H1 (cell line): ENCODE data around the gene CLMP. TPM values are rescaled to one million over a fixed set of nuclear protein-coding genes. Genes with fewer than 3 reads are reported as not detected.
A peak's percentile ranks its signal among the peaks of the same experiment; 100 is the strongest.

Source experiments
- CTCF ChIA-PET: fragments of 300-600 bp; sonication (Branson Sonifier 250); formaldehyde crosslinking; loops from one replicate; lab custom pipeline; 2021; ENCODE audit not compliant: partially characterized antibody; lab: Charles Lee
- POLR2A ChIA-PET: fragments of 300-600 bp; sonication (Branson Sonifier 250); formaldehyde crosslinking; loops from one replicate; lab custom pipeline; 2021; ENCODE audit warnings: inconsistent platforms; ENCODE audit not compliant: partially characterized antibody; lab: Charles Lee
- DNase-seq, 2 experiments: peaks; one replicate each; pipeline versions ENCODE4 v3.0.0 to v3.0.0-alpha.2; 2010 to 2022; ENCODE audit warnings: low spot score in 2 of 2, low read depth in 1 of 2, mixed read lengths in 1 of 2
- FAIRE-seq: peaks from 2 replicates; lab custom pipeline; 2011; peaks lifted over from hg19 to GRCh38; lab: Jason Lieb, UNC
- H2AFZ ChIP-seq: 2 replicates; pipeline ENCODE4 v1.8.1; 2012; ENCODE audit warnings: low read length, inconsistent platforms
- H2AK5ac ChIP-seq: 2 replicates; pipeline ENCODE4 v1.6.1; 2013; ENCODE audit warnings: low read depth, low read length
- H2BK120ac ChIP-seq: replicated peaks from 2 replicates; pipeline ENCODE3; 2013; ENCODE audit warnings: low read depth, low read length, inconsistent platforms
- H2BK12ac ChIP-seq: 2 replicates; pipeline ENCODE4 v1.6.1; 2013; ENCODE audit warnings: low read depth, low read length
- H2BK15ac ChIP-seq: 2 replicates; pipeline ENCODE4 v1.6.1; 2013; ENCODE audit warnings: low read length
- H2BK20ac ChIP-seq: 2 replicates; pipeline ENCODE4 v1.6.1; 2013; ENCODE audit warnings: low read length
- H2BK5ac ChIP-seq: 2 replicates; pipeline ENCODE4 v1.6.1; 2013; ENCODE audit warnings: low read depth, low read length
- H3K14ac ChIP-seq: 2 replicates; pipeline ENCODE4 v1.6.1; 2013; ENCODE audit warnings: inconsistent platforms; ENCODE audit not compliant: insufficient read length
- H3K18ac ChIP-seq: 2 replicates; pipeline ENCODE4 v1.6.1; 2013; ENCODE audit warnings: low read length; ENCODE audit errors: extremely low read depth
- H3K23ac ChIP-seq: 2 replicates; pipeline ENCODE4 v1.6.1; 2013; ENCODE audit warnings: inconsistent platforms; ENCODE audit not compliant: insufficient read length
- H3K23me2 ChIP-seq: 2 replicates; pipeline ENCODE4 v1.6.1; 2013; ENCODE audit warnings: low read depth, low read length
- H3K27ac ChIP-seq: 2 replicates; pipeline ENCODE4 v1.6.1; 2011; ENCODE audit warnings: low read depth, low read length, inconsistent platforms
- H3K27me3 ChIP-seq, 4 experiments: replicated peaks in 1 of 4; 1 replicate in 1 of 4; 2 replicates in 3 of 4; pipeline versions ENCODE4 v1.6.1 to v1.8.1; 2011 to 2013; ENCODE audit warnings: low read length in 3 of 4, mild to moderate bottlenecking in 3 of 4, inconsistent platforms in 2 of 4, mixed read lengths in 2 of 4, moderate library complexity in 1 of 4; ENCODE audit not compliant: control insufficient read depth in 3 of 4, insufficient read depth in 3 of 4; ENCODE audit errors: extremely low read depth in 1 of 4
- H3K36me3 ChIP-seq, 4 experiments: 2 replicates each; pipeline versions ENCODE4 v1.6.1 to v1.8.1; 2011 to 2013; ENCODE audit warnings: mild to moderate bottlenecking in 4 of 4, low read length in 3 of 4, moderate library complexity in 2 of 4, control low read depth in 1 of 4, inconsistent platforms in 1 of 4; ENCODE audit not compliant: insufficient read depth in 4 of 4, control insufficient read depth in 2 of 4
- H3K4ac ChIP-seq: replicated peaks from 2 replicates; pipeline ENCODE3; 2013; ENCODE audit warnings: low read length, low read depth, mixed read lengths, inconsistent platforms; ENCODE audit not compliant: insufficient read length
- H3K4me1 ChIP-seq, 4 experiments: replicated peaks in 1 of 4; 1 replicate in 1 of 4; 2 replicates in 3 of 4; pipeline versions ENCODE4 v1.6.1 to v1.8.1; 2011 to 2013; ENCODE audit warnings: low read length in 3 of 4, inconsistent platforms in 2 of 4, mixed read lengths in 1 of 4; ENCODE audit not compliant: insufficient read depth in 4 of 4, control insufficient read depth in 3 of 4
- H3K4me2 ChIP-seq, 2 experiments: 2 replicates each; pipeline versions ENCODE4 v1.6.1 to v1.8.1; 2011 to 2013; ENCODE audit warnings: low read depth in 2 of 2, low read length in 2 of 2, control low read depth in 1 of 2, inconsistent platforms in 1 of 2, mild to moderate bottlenecking in 1 of 2; ENCODE audit not compliant: insufficient read depth in 1 of 2
- H3K4me3 ChIP-seq, 4 experiments: fragments of 200-600, 300-600 bp in 1 of 4; sonication (generic), shearing (Covaris generic), sonication (Bioruptor Twin) in 1 of 4; 2 replicates each; pipeline versions ENCODE4 v1.5.1 to v1.8.1; 2011 to 2016; ENCODE audit warnings: low read length in 4 of 4, low read depth in 3 of 4, control low read depth in 2 of 4, inconsistent platforms in 2 of 4, mild to moderate bottlenecking in 2 of 4, mixed read lengths in 1 of 4, moderate library complexity in 1 of 4; ENCODE audit not compliant: insufficient read depth in 2 of 4; ENCODE audit errors: extremely low read depth in 1 of 4
- H3K56ac ChIP-seq: replicated peaks from 2 replicates; pipeline ENCODE3; 2013; ENCODE audit warnings: low read depth, mild to moderate bottlenecking, mixed read lengths, low read length, inconsistent platforms; ENCODE audit not compliant: insufficient read length
- H3K79me1 ChIP-seq: 2 replicates; pipeline ENCODE4 v1.6.1; 2013; ENCODE audit warnings: low read depth, low read length, control low read depth
- H3K79me2 ChIP-seq, 2 experiments: 2 replicates each; pipeline versions ENCODE4 v1.6.1 to v1.8.1; 2012 to 2013; ENCODE audit warnings: low read length in 2 of 2, mild to moderate bottlenecking in 2 of 2, inconsistent platforms in 1 of 2; ENCODE audit not compliant: insufficient read depth in 2 of 2, control insufficient read depth in 1 of 2
- H3K9ac ChIP-seq, 4 experiments: replicated peaks in 1 of 4; 1 replicate in 1 of 4; 2 replicates in 3 of 4; pipeline versions ENCODE4 v1.6.1 to v1.8.1; 2011 to 2013; ENCODE audit warnings: low read depth in 3 of 4, low read length in 3 of 4, control low read depth in 2 of 4, mild to moderate bottlenecking in 2 of 4, moderate library complexity in 2 of 4, inconsistent platforms in 1 of 4; ENCODE audit errors: extremely low read depth in 1 of 4
- H3K9me3 ChIP-seq, 2 experiments: 2 replicates each; pipeline versions ENCODE4 v1.6.1 to v1.8.1; 2012 to 2013; ENCODE audit warnings: mild to moderate bottlenecking in 2 of 2, moderate library complexity in 2 of 2, control low read depth in 1 of 2, inconsistent platforms in 1 of 2, low read depth in 1 of 2, low read length in 1 of 2, mixed read lengths in 1 of 2; ENCODE audit not compliant: insufficient read depth in 2 of 2
- H4K20me1 ChIP-seq, 2 experiments: replicated peaks in 1 of 2; 2 replicates each; pipeline versions ENCODE3 to v1.8.1; 2011 to 2013; ENCODE audit warnings: inconsistent platforms in 2 of 2, low read length in 2 of 2, mild to moderate bottlenecking in 1 of 2; ENCODE audit not compliant: insufficient read depth in 2 of 2, control insufficient read depth in 1 of 2
- H4K5ac ChIP-seq: 2 replicates; pipeline ENCODE4 v1.6.1; 2013; ENCODE audit warnings: low read length, low read depth, mixed read lengths, inconsistent platforms; ENCODE audit not compliant: insufficient read length
- H4K8ac ChIP-seq: 2 replicates; pipeline ENCODE4 v1.8.0; 2013; ENCODE audit warnings: mild to moderate bottlenecking, moderate library complexity, low read length, inconsistent platforms; ENCODE audit not compliant: insufficient read depth; ENCODE audit errors: extremely low read depth
- H4K91ac ChIP-seq: replicated peaks from 2 replicates; pipeline ENCODE3; 2013; ENCODE audit warnings: low read length, mixed read lengths, inconsistent platforms; ENCODE audit not compliant: insufficient read length
- BACH1 ChIP-seq: IDR thresholded peaks from 2 replicates; pipeline ENCODE4 v1.6.1; 2012; ENCODE audit warnings: low read length, improper control_type of control experiment
- CBX8 ChIP-seq: fragments of 300-800, 300-1000 bp; sonication (generic); IDR thresholded peaks from 2 replicates; pipeline ENCODE4 v1.7.1; 2016; ENCODE audit warnings: low read depth, low read length, borderline replicate concordance
- CREB1 ChIP-seq: IDR thresholded peaks from 2 replicates; pipeline ENCODE4 v1.6.1; 2012; ENCODE audit warnings: inconsistent platforms
- EZH2 ChIP-seq: fragments of 200-600 bp; sonication (generic); IDR thresholded peaks from 2 replicates; pipeline ENCODE4 v1.7.1; 2012; ENCODE audit warnings: low read depth, mild to moderate bottlenecking, moderate library complexity, low read length, inconsistent platforms; ENCODE audit not compliant: severe bottlenecking
- FOSL1 ChIP-seq: IDR thresholded peaks from 2 replicates; pipeline ENCODE4 v1.6.1; 2011; ENCODE audit warnings: mild to moderate bottlenecking, low read depth, low read length, moderate library complexity; ENCODE audit not compliant: insufficient read depth
- JUN ChIP-seq: IDR thresholded peaks from 2 replicates; pipeline ENCODE4 v1.6.1; 2011; ENCODE audit warnings: low read depth, mild to moderate bottlenecking, improper control_type of control experiment, low read length
- PHF8 ChIP-seq: fragments of 200-600 bp; sonication (generic); conservative IDR thresholded peaks from 2 replicates; pipeline ENCODE4 v1.7.1; 2012; ENCODE audit warnings: low read depth, mild to moderate bottlenecking, inconsistent platforms, low read length, moderate library complexity
- POLR2AphosphoS5 ChIP-seq: IDR thresholded peaks from 2 replicates; pipeline ENCODE4 v1.6.1; 2011; ENCODE audit warnings: low read depth, low read length
- POU5F1 ChIP-seq: IDR thresholded peaks from 2 replicates; pipeline ENCODE4 v1.6.1; 2011; ENCODE audit warnings: low read depth, mild to moderate bottlenecking, low read length, moderate library complexity
- SP4 ChIP-seq: IDR thresholded peaks from 2 replicates; pipeline ENCODE4 v1.6.1; 2012; ENCODE audit warnings: low read length, inconsistent platforms
- SUZ12 ChIP-seq: fragments of 200-600 bp; sonication (generic); IDR thresholded peaks from 2 replicates; pipeline ENCODE4 v1.6.1; 2012; ENCODE audit warnings: mild to moderate bottlenecking, inconsistent platforms, low read length, moderate library complexity, mixed read lengths
- TAF7 ChIP-seq: optimal IDR thresholded peaks from 2 replicates; pipeline ENCODE3; 2011; ENCODE audit warnings: low read depth, mild to moderate bottlenecking, inconsistent platforms, low read length, moderate library complexity, borderline replicate concordance
- YY1 ChIP-seq: IDR thresholded peaks from 2 replicates; pipeline ENCODE4 v1.6.1; 2011; ENCODE audit warnings: low read depth, mild to moderate bottlenecking, low read length
- WGBS, 2 experiments: shearing (Covaris generic) in 1 of 2; methylation state at CpG; one replicate each; pipeline versions ENCODE4 v1.1.6 to v1.1.7; 2013 to 2015; ENCODE audit warnings: low lambda C conversion rate in 2 of 2, mixed read lengths in 2 of 2, inconsistent platforms in 1 of 2, low coverage in 1 of 2, missing lambda C conversion rate in 1 of 2; ENCODE audit not compliant: insufficient replicate concordance in 2 of 2, insufficient coverage in 1 of 2, insufficient read length in 1 of 2; ENCODE audit errors: extremely low coverage in 1 of 2, missing lambda C conversion rate in 1 of 2; 5-methylcytosine and 5-hydroxymethylcytosine counted together
- polyA plus RNA-seq, 7 experiments: library from polyadenylated mRNA; depleted of rRNA in 3 of 7; stranded (reverse) in 5 of 7; unstranded in 2 of 7; fragments of >200 nt in 5 of 7; fragments of 200-250 nt in 2 of 7; gene quantifications; 1 replicate in 5 of 7; 2 replicates in 1 of 7; 4 replicates in 1 of 7; pipeline versions ENCODE4 v1.2.1 to v1.2.3, GENCODE V29; 2011 to 2013; ENCODE audit warnings: missing spikeins in 2 of 7, mixed read lengths in 2 of 7
- total RNA-seq: library from RNA; stranded (reverse); fragmentation: NEBNext Ultra II Directional; extraction: Animal tissue kit (Norgen Biotek cat#: 25700); gene quantifications from 2 replicates; pipeline ENCODE4 v1.2.1, GENCODE V29; 2021
- TF ChIP-seq, protein P1 (sequence below): IDR thresholded peaks from 2 replicates; pipeline ENCODE4 v1.6.1; 2012; ENCODE audit warnings: inconsistent platforms

The CLMP gene
- total and polyA plus RNA-seq, 2 of the 8 experiments (the other 6 are each of a cell fraction or from before 2014, with no cell fraction given): 9.9 to 24.1 TPM

DNA sequence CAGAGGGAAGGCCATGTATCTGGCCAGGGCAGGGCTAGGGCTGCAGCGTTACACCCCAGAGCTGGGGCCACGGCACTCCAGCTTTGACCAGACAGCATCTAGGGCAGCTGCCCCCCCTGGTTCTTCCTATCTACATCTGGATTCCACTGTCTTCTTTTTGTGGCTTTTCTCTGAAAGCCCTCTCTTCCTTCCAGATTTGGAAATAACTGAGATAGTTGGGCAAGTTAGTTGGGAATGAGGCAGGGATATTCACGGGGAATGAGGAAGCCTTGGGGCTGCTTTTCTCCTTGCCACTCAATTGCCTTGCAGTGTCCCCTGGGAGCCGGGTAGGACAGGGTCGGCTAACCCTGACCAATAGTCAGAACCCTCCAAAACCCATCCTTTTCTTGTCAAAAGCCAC, 26.8 kb downstream of the CLMP start:
- no peaks in the 10 kb centered on the region for H3K27me3 ChIP-seq
- H3K4me2 ChIP-seq: no peak overlapping the region
- H2BK120ac ChIP-seq: no peak overlapping the region
- no peak overlapping the region for H2BK15ac ChIP-seq
- H3K56ac ChIP-seq: no peak overlapping the region
- H3K27ac ChIP-seq: no peak overlapping the region
- no peak overlapping the region for H2AK5ac ChIP-seq
- H2BK12ac ChIP-seq: no peak overlapping the region
- H3K14ac ChIP-seq: no peak overlapping the region
- no peak overlapping the region for H2BK5ac ChIP-seq
- H3K9me3 ChIP-seq: no peaks in the 10 kb centered on the region
- no peak overlapping the region for H3K4me3 ChIP-seq
- no peaks in the 10 kb centered on the region; the same call in none of the 2 replicates for H3K79me1 ChIP-seq
- 0 out of 4 replicates have a peak, but pooled peaks cover 0 to 4% of the 10 kb centered on the region in 2 experiments for H3K79me2 ChIP-seq
- no peak overlapping the region for H4K91ac ChIP-seq
- FAIRE-seq: no peak
- peaks cover 0 to 5% (median 2%) of the 10 kb centered on the region in 4 experiments; a peak in 3 of 7 replicates for H3K4me1 ChIP-seq
- ChIA-PET POLR2A (interaction anchor here (1.0 to 2.3 kb wide), 4 partner anchors 14 to 106 kb away, joined by 3 to 8 read pairs (median 4); partner anchors contain the start of gene HSPA8), CTCF (interaction anchor here (0.8 to 9.8 kb wide), 12 partner anchors 8 to 134 kb away, joined by 3 to 170 read pairs (median 10); no protein-coding TSS in a partner anchor)
- H2BK20ac ChIP-seq: no peak overlapping the region
- no peaks in the 10 kb centered on the region for H3K36me3 ChIP-seq
- H4K20me1 ChIP-seq: peaks cover 0 to 1% of the 10 kb centered on the region in 2 experiments
- no peak overlapping the region for H3K9ac ChIP-seq
- peak overlapping the region; percentile 33 for H3K4ac ChIP-seq
- no peak overlapping the region for H4K5ac ChIP-seq
- 93% methylated on average over 5 of the region's 5 CpGs; no CpG with 5 or more reads in 1 of the 2 experiments for WGBS, 2 experiments
- H2AFZ ChIP-seq: no peak overlapping the region
- no peak overlapping the region for H4K8ac ChIP-seq
- H3K18ac ChIP-seq: no peak overlapping the region
- no peaks in the 10 kb centered on the region for H3K23me2 ChIP-seq
- DNase-seq: no peak
- no peak overlapping the region for H3K23ac ChIP-seq
- no peak for TF ChIP-seq SP4
- no peak for TF ChIP-seq TAF7
- TF ChIP-seq JUN: no peak
- TF ChIP-seq CREB1: no peak
- no peak for TF ChIP-seq EZH2
- TF ChIP-seq YY1: no peak
- no peak for TF ChIP-seq POU5F1
- TF ChIP-seq FOSL1: no peak
- no peak for TF ChIP-seq POLR2AphosphoS5
- TF ChIP-seq CBX8: no peak
- no peak for TF ChIP-seq SUZ12
- TF ChIP-seq, protein P1, sequence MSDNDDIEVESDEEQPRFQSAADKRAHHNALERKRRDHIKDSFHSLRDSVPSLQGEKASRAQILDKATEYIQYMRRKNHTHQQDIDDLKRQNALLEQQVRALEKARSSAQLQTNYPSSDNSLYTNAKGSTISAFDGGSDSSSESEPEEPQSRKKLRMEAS: no peak
- TF ChIP-seq BACH1: no peak
- no peak for TF ChIP-seq PHF8
